PC-9 (cell line): Measurements from ENCODE around the gene ENDOV.

ENCODE experiments used
- EZH2 ChIP-seq: fragments of 200-600 bp; sonication (generic); IDR thresholded peaks from 2 replicates; pipeline ENCODE4 v1.8.0; 2017; ENCODE audit warnings: antibody characterized with exemption, low read depth
- TF ChIP-seq, protein P1 (sequence below): fragments of 200-600 bp; sonication (generic); conservative IDR thresholded peaks from 2 replicates; pipeline ENCODE4 v1.6.1; 2017; ENCODE audit warnings: mixed run types, antibody characterized with exemption, mild to moderate bottlenecking, moderate library complexity

DNA sequence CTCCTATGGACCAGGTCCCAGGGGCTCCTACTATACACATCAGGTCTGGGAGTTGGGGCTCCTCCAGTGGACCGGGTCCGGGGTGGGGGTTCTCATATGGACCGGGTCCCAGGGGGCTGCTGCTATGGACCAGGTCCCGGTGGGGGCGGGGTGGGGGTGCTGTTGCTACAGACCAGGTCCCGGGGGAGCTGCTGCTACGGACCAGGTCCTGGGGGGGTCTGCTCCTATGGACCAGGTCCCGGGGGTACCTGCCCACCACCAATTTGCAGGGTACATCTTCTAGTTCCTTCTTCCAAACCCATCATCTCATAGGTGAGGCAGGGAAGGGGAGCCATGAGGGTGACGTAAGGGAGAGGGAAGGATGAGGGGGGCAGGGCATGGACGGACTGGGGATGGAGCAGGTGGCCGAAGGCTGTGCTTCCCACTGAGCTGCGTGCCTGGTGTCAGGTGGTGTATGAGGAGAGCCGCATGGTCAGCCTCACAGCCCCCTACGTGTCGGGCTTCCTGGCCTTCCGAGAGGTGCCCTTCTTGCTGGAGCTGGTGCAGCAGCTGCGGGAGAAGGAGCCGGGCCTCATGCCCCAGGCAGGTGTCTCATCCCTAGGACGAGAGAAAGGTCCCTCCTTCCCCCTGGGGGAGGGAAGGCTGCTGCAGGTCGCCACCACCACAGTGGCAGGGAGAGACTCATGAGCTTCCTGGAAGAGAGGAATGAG, 6.6 kb downstream of the ENDOV start:
- TF ChIP-seq, protein P1, sequence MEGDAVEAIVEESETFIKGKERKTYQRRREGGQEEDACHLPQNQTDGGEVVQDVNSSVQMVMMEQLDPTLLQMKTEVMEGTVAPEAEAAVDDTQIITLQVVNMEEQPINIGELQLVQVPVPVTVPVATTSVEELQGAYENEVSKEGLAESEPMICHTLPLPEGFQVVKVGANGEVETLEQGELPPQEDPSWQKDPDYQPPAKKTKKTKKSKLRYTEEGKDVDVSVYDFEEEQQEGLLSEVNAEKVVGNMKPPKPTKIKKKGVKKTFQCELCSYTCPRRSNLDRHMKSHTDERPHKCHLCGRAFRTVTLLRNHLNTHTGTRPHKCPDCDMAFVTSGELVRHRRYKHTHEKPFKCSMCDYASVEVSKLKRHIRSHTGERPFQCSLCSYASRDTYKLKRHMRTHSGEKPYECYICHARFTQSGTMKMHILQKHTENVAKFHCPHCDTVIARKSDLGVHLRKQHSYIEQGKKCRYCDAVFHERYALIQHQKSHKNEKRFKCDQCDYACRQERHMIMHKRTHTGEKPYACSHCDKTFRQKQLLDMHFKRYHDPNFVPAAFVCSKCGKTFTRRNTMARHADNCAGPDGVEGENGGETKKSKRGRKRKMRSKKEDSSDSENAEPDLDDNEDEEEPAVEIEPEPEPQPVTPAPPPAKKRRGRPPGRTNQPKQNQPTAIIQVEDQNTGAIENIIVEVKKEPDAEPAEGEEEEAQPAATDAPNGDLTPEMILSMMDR, result no peak
- no peak for TF ChIP-seq EZH2
